Activated gamma-delta T cell (primary cell): ENCODE measurements around the gene CACNA2D1.

Experiments
- DNase-seq: peaks from one replicate; lab custom pipeline; 2025; lab: John Stamatoyannopoulos, UW

CACNA2D1 gene

GRCh38 chr7:82343716-82344115, 99.9 kb downstream of the CACNA2D1 start:
- no peak for DNase-seq

- DNase-seq = no peak
Observed at GRCh38 chr7:82339958-82340357, 103.6 kb downstream of the CACNA2D1 start.

- no peak for DNase-seq
Observed at GRCh38 chr7:82335927-82336326, 107.7 kb downstream of the CACNA2D1 start.

- DNase-seq = no peak
Observed at GRCh38 chr7:82335001-82335400, 108.6 kb downstream of the CACNA2D1 start.

DNA sequence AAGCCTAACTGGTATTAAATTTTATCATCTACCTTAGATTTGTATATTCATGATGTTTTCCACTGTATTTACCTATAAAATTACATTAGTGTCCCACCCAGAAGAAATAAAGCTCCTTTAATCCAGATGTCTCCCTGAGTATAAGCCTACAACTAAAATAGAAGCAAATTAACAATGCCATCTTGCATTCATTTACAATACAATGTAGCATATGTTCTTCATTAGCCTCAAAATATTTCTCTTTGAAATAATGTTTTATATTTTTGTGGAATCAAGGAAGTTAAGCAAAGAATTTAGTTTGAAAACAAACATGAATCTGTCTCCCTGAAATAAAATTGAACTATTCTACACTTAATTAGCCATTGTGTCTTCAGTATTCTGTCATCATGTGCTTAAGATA, 112.3 kb downstream of the CACNA2D1 start:
- DNase-seq = no peak

DNA sequence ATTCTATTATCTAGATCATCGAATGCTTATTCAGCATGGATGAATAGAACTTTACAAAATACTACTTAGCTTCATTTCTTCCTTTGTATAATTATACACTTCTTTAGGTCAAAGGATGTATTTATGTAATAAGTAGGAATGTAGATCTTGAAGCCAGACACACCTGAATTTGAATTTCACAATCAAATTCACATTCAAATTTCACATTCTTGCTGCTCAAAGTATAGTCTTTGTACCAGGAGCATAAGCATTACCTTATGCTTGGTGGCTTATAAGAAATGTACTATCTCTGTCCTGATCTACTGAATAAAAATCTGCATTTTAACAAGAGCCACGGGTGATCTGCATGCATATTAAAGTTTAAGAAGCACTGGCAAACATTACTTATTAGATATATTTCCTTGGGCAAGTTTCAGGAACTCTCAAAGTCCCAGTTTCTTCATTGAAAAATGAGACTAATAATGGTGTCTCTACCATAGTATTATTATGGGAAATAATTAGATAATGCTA, 112.8 kb downstream of the CACNA2D1 start:
- DNase-seq = no peak

DNA sequence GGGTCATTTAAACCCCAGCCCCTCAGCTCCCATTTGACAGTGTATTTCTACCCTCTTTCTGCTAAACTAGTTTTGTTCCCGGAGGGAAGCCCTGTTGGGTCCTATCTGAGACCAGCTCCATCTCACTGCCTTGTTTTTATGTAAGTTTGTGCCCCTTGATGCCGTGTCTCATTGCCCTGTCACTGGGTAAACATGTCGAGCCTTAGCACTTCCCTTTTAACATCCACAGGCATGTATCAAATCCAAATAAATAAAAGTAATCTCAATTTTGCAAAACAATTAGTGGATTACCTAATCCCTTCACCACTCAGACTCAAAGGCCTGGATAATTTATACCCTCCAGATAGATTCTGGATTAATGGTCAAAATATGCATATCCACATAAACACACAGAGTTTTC, 115.7 kb downstream of the CACNA2D1 start:
- DNase-seq = no peak

- DNase-seq = no peak
Observed at GRCh38 chr7:82325416-82325815, 118.2 kb downstream of the CACNA2D1 start.

DNA sequence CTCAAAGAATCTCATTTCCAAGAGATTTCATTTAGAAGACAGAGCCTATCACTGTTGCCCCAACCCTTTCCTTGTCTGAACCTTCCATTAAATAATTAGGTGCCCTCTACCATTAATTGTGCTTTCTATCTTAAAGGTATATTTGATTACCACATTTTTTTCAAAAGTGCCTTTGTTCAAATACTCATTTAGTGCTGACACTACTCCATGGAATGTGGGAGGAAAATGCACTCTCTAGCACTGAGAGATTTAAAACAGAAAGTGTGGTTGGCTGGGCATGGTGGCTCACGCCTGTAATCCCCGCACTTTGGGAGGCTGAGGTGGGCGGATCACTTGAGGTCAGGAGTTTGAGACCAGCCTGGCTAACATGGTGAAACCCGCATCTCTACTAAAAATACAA, 119.8 kb downstream of the CACNA2D1 start:
- no peak for DNase-seq

DNA sequence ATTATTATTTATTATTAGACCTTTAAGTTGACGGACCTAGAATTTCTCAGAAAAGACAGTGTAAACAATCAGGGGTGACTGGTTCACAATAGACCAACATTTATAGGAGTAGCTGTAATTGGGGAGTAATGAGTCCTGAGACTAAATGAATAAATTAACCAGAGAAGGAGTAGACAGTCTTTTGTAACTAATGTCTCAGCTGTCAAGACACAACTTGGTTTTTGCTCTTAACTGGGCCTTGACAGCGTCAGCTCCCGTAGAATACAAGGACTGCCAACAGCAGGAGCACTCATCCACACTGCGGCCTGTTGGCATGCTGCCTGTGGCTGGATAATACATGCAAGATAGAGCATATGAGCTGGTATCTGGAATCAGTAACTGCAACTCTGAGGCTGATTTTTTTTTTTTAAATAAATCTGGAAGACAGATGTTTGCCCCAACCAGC, 123.9 kb downstream of the CACNA2D1 start:
- no peak for DNase-seq

GRCh38 chr7:82318786-82319185, 124.8 kb downstream of the CACNA2D1 start:
- DNase-seq = no peak

DNA sequence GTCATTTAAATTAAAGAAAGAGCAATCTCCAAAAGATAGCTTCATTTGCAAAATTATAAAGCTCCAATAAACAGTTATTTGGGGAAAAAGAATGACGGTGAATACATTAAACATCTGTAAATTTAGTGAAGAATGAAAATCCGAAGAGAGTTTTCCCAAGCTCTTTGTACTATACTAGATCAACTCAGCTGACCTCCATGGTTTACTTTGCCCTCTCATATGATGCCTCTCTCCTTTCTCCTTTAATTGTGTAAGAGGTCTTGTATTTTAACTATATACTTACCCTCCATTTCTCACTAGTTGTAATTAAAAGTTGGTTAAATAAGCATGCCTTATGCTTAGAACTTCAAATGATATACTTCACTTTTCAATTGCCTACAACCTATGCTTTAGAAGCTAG, 125.8 kb downstream of the CACNA2D1 start:
- DNase-seq = no peak

- no peak for DNase-seq
Observed at GRCh38 chr7:82317257-82317721, 126.3 kb downstream of the CACNA2D1 start.

GRCh38 chr7:82313269-82313668, 130.3 kb downstream of the CACNA2D1 start:
- DNase-seq = no peak

- no peak for DNase-seq
Observed at GRCh38 chr7:82312646-82313045, 130.9 kb downstream of the CACNA2D1 start.

- no peak for DNase-seq
Observed at GRCh38 chr7:82305347-82306005, 138.1 kb downstream of the CACNA2D1 start.

DNA sequence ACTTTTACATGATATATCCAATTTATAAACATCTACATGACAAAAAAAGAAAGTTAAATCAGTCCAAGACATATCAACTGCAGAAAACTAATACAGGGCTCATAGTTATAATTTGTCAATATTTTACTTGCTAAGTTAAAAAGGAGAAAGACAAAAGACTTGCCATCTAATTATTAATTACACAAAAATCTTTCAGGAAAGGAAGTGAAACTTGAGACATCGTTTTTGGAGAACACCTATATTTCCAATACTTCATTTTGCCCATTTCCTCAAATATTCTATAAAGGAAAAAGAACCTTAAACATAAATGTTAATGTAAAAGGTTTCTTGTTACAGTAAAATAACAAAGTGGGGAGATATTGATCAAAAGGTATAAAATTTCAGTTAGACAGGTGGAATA, 148.7 kb downstream of the CACNA2D1 start:
- DNase-seq = no peak

GRCh38 chr7:82294382-82294784, 149.2 kb downstream of the CACNA2D1 start:
- no peak for DNase-seq

DNA sequence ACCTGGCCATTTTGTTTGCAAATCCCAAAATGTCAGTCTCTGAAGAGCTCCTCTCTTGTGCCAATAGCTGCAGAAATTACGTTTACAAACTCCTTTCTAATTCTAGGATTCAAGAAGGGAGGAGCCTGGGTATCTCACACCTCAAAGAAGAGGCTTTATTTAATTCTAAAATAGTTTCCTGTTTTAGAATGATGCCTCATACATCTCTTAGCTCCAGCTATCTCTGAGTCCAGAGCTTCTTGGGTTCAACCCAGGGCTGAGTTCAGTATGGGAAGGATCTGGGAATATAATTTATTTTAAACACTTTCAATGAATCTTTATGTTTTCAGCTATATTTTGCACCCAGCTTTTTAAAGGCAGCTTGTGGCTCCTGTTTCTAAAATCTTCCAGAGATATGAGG, 150.1 kb downstream of the CACNA2D1 start:
- no peak for DNase-seq

GRCh38 chr7:82291931-82292330, 151.6 kb downstream of the CACNA2D1 start:
- no peak for DNase-seq

DNA sequence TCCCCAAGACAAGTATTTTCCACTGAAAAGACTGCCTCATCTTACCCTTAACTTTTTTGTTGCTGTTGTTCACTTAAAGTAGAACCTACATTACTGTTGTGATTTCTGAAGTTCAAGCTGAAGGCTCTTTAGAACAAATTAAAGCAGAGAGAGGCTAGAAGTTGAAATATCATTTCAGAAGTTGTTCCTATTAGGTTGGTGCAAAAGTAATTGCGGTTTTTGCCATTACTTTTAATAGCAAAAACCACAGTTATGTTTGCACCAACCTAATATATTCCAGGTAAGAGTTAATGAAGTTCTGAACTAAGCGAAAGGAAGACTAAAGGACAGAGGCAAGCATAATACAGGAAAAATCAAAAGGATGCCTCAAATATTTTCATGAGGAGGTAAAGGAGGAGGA, 153.7 kb downstream of the CACNA2D1 start:
- DNase-seq = no peak

DNA sequence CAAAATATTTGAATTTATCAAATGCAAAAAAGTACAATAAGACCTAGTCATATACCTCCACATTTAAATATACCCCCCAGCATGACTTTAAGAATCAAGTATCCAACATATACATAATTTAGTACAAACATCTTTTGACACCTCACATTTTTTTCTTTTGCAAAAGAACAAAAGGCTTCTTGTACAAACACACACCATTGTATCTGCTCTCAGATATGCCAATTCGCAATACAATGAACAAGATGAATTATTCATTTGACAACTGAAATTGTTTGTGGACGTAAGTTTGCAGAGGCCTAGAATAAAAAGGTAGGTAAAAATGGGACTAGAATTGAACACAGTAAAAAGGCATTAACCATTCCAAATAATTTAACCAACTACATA, 154.4 kb downstream of the CACNA2D1 start:
- no peak for DNase-seq

GRCh38 chr7:82286798-82287140, 156.8 kb downstream of the CACNA2D1 start:
- no peak for DNase-seq

DNA sequence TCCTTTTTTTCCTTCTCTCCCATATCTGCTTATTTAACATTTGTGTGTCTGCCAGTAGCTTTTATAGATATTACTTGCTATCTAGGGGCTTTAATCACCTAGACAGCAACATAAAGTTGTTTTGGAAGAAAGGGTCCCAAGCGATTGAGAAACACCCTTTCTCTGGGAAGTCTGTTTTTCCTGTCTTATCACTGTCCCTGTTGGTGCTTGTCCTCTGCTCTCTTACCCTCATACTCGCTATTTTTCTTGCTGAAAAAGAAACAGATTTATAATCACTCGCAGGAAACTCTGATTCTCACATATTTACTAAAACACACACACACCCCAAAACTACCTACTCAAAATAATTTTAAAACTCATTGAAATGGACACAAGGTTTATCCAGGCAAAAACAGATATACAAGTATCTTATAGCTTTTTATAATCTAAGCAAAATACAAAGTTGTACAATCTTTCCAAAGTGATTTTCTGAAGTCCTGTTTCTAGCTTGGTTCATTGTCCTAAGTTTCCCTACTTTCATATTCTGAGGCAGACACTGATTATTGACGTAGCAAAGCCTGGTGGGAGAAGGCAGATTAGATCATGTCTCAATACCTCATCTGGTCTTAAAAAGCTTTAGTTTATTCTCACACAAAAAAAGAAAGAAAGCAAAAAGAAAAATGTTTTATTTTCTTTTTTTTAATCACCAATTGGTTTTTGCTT, 157.3 kb downstream of the CACNA2D1 start:
- DNase-seq = no peak
